SK-N-SH (cell line): ENCODE results near the gene DLG2. TPM values are rescaled to one million over a fixed set of nuclear protein-coding genes. Genes with fewer than 3 reads are reported as not detected.

Source experiments
- CTCF ChIA-PET: fragments of 300-600, 350-600 bp; formaldehyde crosslinking; extraction: SDS; loops from one replicate; lab custom pipeline; 2021; lab: Yijun Ruan, JAX
- POLR2A ChIA-PET: fragments of 350-600 bp; sonication (Branson Sonifier 250); formaldehyde crosslinking; extraction: SDS; loops from one replicate; lab custom pipeline; 2020; ENCODE audit warnings: antibody characterized with exemption, inconsistent platforms; lab: Yijun Ruan, JAX
- DNase-seq: peaks from one replicate; pipeline ENCODE4 v3.0.0; 2012
- H2AFZ ChIP-seq: fragments of 200-600 bp; sonication (generic); 2 replicates; pipeline ENCODE4 v1.8.1; 2016; ENCODE audit warnings: antibody characterized with exemption, mild to moderate bottlenecking, low read depth
- H3F3A ChIP-seq: fragments of 200-600 bp; sonication (generic); replicated peaks from 2 replicates; pipeline ENCODE3; 2016; ENCODE audit warnings: antibody characterized with exemption, mild to moderate bottlenecking; ENCODE audit not compliant: insufficient read depth
- H3K27ac ChIP-seq, 2 experiments: fragments of 200-500 bp in 1 of 2; fragments of 200-600 bp in 1 of 2; sonication (Bioruptor generic) in 1 of 2; sonication (generic), shearing (Covaris generic) in 1 of 2; 2 replicates each; pipeline versions ENCODE4 v1.5.1 to v1.6.1; 2014 to 2016; ENCODE audit warnings: low read depth in 2 of 2, inconsistent platforms in 1 of 2, low read length in 1 of 2, mild to moderate bottlenecking in 1 of 2, mixed read lengths in 1 of 2
- H3K27me3 ChIP-seq: fragments of 200-600 bp; sonication (generic), shearing (Covaris generic); 2 replicates; pipeline ENCODE4 v1.6.1; 2016; ENCODE audit warnings: mixed run types; ENCODE audit not compliant: insufficient read depth
- H3K36me3 ChIP-seq, 2 experiments: fragments of 200-500 bp in 1 of 2; fragments of 200-600 bp in 1 of 2; sonication (Bioruptor generic) in 1 of 2; sonication (generic) in 1 of 2; replicated peaks in 1 of 2; 2 replicates each; pipeline versions ENCODE3 to v1.5.1; 2014 to 2016; ENCODE audit warnings: low read length in 1 of 2, mild to moderate bottlenecking in 1 of 2; ENCODE audit not compliant: insufficient read depth in 2 of 2, control insufficient read depth in 1 of 2
- H3K4me1 ChIP-seq, 2 experiments: fragments of 200-500 bp in 1 of 2; fragments of 200-600 bp in 1 of 2; sonication (Bioruptor generic) in 1 of 2; sonication (generic), shearing (Covaris generic) in 1 of 2; 2 replicates each; pipeline versions ENCODE4 v1.5.1 to v1.6.1; 2014 to 2016; ENCODE audit warnings: low read depth in 1 of 2, low read length in 1 of 2, mixed run types in 1 of 2; ENCODE audit not compliant: insufficient read depth in 2 of 2, control insufficient read depth in 1 of 2
- H3K4me2 ChIP-seq: fragments of 200-600 bp; sonication (generic), shearing (Covaris generic); 2 replicates; pipeline ENCODE4 v1.6.1; 2017; ENCODE audit warnings: mixed run types
- H3K4me3 ChIP-seq, 2 experiments: fragments of 200-500 bp in 1 of 2; fragments of 200-600 bp in 1 of 2; sonication (Bioruptor generic) in 1 of 2; sonication (generic), shearing (Covaris generic) in 1 of 2; 2 replicates each; pipeline versions ENCODE4 v1.5.1 to v1.8.1; 2014 to 2016; ENCODE audit warnings: low read depth in 2 of 2, inconsistent platforms in 1 of 2, low read length in 1 of 2, mild to moderate bottlenecking in 1 of 2, mixed read lengths in 1 of 2, moderate library complexity in 1 of 2
- H3K79me2 ChIP-seq: fragments of 200-600 bp; sonication (generic); 2 replicates; pipeline ENCODE4 v1.8.1; 2017; ENCODE audit warnings: mild to moderate bottlenecking; ENCODE audit not compliant: insufficient read depth
- H3K9ac ChIP-seq: fragments of 200-600 bp; sonication (generic); 2 replicates; pipeline ENCODE4 v1.6.1; 2017; ENCODE audit warnings: mixed run types
- H3K9me2 ChIP-seq: fragments of 200-600 bp; sonication (generic); 2 replicates; pipeline ENCODE4 v1.6.1; 2017; ENCODE audit warnings: mixed run types
- H3K9me3 ChIP-seq: fragments of 200-600 bp; sonication (generic); 2 replicates; pipeline ENCODE4 v1.6.1; 2017; ENCODE audit warnings: mixed run types, mild to moderate bottlenecking, moderate library complexity
- H4K20me1 ChIP-seq: fragments of 200-600 bp; sonication (generic); 2 replicates; pipeline ENCODE4 v1.6.1; 2017; ENCODE audit warnings: mild to moderate bottlenecking, mixed run types; ENCODE audit not compliant: insufficient read depth
- EP300 ChIP-seq, 2 experiments: IDR thresholded peaks; 2 replicates each; pipeline versions ENCODE4 v1.4.0 to v1.6.1; 2012; ENCODE audit warnings: borderline replicate concordance in 1 of 2, low read depth in 1 of 2, low read length in 1 of 2
- EZH2phosphoT487 ChIP-seq: fragments of 200-600 bp; sonication (generic); IDR thresholded peaks from 2 replicates; pipeline ENCODE4 v1.6.1; 2017; ENCODE audit warnings: low read depth, mixed run types, mild to moderate bottlenecking, antibody characterized with exemption, moderate library complexity, borderline replicate concordance
- FOSL2 ChIP-seq: IDR thresholded peaks from 2 replicates; pipeline ENCODE4 v1.4.0; 2012; ENCODE audit warnings: low read depth, mild to moderate bottlenecking, moderate library complexity, borderline replicate concordance
- FOXJ3 ChIP-seq: sonication (generic); formaldehyde crosslinking; IDR thresholded peaks from 2 replicates; pipeline ENCODE4 v1.5.1; 2020; ENCODE audit warnings: mild to moderate bottlenecking, missing genetic modification reagents
- FOXM1 ChIP-seq: IDR thresholded peaks from 2 replicates; pipeline ENCODE4 v1.4.0; 2012; ENCODE audit warnings: low read depth, mild to moderate bottlenecking
- MEF2A ChIP-seq: IDR thresholded peaks from 2 replicates; pipeline ENCODE4 v1.4.0; 2012; ENCODE audit warnings: low read depth, borderline replicate concordance
- RCOR1 ChIP-seq: fragments of 150-350 bp; IDR thresholded peaks from 2 replicates; pipeline ENCODE4 v1.6.1; 2017; ENCODE audit warnings: antibody characterized with exemption, low read length
- RFX5 ChIP-seq: IDR thresholded peaks from 2 replicates; pipeline ENCODE4 v1.6.1; 2012; ENCODE audit warnings: mild to moderate bottlenecking, improper control_type of control experiment, low read length
- RXRA ChIP-seq: IDR thresholded peaks from 2 replicates; pipeline ENCODE4 v1.4.0; 2012; ENCODE audit warnings: low read depth, mild to moderate bottlenecking, borderline replicate concordance
- YY1 ChIP-seq: IDR thresholded peaks from 2 replicates; pipeline ENCODE4 v1.4.0; 2012; ENCODE audit warnings: low read depth, mild to moderate bottlenecking
- WGBS: methylation state at CpG from one replicate; pipeline ENCODE4 v1.1.6; 2017; ENCODE audit warnings: low lambda C conversion rate; 5-methylcytosine and 5-hydroxymethylcytosine counted together
- polyA plus RNA-seq, 3 experiments: library from polyadenylated mRNA; depleted of rRNA; stranded (reverse); fragments of >200 nt; gene quantifications; 2 replicates each; pipeline ENCODE4 v1.2.3, GENCODE V29; 2012
- TF ChIP-seq, protein P1 (sequence below): fragments of 200-600 bp; sonication (generic); IDR thresholded peaks from 2 replicates; pipeline ENCODE4 v1.6.1; 2017; ENCODE audit warnings: antibody characterized with exemption, mild to moderate bottlenecking, moderate library complexity
- TF ChIP-seq, protein P2 (sequence below): IDR thresholded peaks from 2 replicates; pipeline ENCODE4 v1.4.0; 2012; ENCODE audit warnings: low read depth, borderline replicate concordance
- TF ChIP-seq, protein P3 (sequence below): IDR thresholded peaks from 2 replicates; pipeline ENCODE4 v1.4.0; 2012; ENCODE audit warnings: low read depth, borderline replicate concordance

The DLG2 gene
- polyA plus RNA-seq, 1 of the 3 experiments (the other 2 are of a cell fraction) = 0.21 TPM

DNA sequence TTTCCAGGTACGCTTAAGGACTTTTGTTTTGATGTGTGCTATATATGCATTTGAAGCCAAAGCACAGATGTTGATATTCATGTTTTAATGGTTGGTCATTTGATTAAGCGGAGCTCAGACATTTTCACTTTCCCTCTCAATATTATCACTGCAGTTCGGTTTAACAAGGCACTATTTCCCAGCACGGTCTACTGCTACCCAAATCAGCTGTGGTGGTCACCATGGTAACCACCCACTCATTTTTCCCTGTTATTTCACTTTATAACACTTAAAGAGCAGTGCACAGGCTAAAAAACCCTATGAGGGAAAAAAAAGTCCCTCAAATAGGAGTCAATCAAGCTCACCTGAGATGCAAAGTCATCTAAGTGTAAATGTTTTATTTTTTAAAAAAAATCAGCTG lies 1901.4 kb downstream of the DLG2 start (continued):
- TF ChIP-seq, protein P1, sequence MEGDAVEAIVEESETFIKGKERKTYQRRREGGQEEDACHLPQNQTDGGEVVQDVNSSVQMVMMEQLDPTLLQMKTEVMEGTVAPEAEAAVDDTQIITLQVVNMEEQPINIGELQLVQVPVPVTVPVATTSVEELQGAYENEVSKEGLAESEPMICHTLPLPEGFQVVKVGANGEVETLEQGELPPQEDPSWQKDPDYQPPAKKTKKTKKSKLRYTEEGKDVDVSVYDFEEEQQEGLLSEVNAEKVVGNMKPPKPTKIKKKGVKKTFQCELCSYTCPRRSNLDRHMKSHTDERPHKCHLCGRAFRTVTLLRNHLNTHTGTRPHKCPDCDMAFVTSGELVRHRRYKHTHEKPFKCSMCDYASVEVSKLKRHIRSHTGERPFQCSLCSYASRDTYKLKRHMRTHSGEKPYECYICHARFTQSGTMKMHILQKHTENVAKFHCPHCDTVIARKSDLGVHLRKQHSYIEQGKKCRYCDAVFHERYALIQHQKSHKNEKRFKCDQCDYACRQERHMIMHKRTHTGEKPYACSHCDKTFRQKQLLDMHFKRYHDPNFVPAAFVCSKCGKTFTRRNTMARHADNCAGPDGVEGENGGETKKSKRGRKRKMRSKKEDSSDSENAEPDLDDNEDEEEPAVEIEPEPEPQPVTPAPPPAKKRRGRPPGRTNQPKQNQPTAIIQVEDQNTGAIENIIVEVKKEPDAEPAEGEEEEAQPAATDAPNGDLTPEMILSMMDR = no peak
- no peak for TF ChIP-seq FOSL2
- no peak for TF ChIP-seq RXRA
- no peak for TF ChIP-seq EZH2phosphoT487
- TF ChIP-seq EP300 (IDR thresholded peaks at IDR 0.05; ENCODE audit: borderline replicate concordance in 1 of 2, low read depth in 1 of 2, low read length in 1 of 2) = no peak
- TF ChIP-seq MEF2A = no peak
- TF ChIP-seq FOXJ3 (CRISPR knock-in tag) = no peak
- TF ChIP-seq, all 33 proteins: peak for 0

DNA sequence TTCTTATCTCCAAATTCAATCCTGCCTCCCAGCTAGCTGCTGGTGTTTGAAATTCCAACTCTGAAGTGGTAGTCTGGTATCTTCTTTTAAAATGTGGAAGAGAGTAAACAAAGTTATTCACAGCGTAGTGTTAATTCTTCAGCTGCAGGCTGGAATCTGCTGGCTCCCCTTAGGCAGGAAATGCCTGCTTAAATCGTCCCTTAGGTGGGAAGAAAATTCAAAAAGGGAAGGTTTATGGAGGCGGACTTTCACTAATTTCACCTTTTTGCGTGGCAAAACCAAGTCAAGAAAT lies 1901.9 kb downstream of the DLG2 start:
- CTCF ChIA-PET = interaction anchor here (0.8 to 4.4 kb wide), 5 partner anchors 87 to 475 kb away, joined by 3 to 30 read pairs (median 3); no protein-coding TSS in a partner anchor
- TF ChIP-seq FOXM1 = no peak
- no peak for TF ChIP-seq YY1
- TF ChIP-seq, protein P2, sequence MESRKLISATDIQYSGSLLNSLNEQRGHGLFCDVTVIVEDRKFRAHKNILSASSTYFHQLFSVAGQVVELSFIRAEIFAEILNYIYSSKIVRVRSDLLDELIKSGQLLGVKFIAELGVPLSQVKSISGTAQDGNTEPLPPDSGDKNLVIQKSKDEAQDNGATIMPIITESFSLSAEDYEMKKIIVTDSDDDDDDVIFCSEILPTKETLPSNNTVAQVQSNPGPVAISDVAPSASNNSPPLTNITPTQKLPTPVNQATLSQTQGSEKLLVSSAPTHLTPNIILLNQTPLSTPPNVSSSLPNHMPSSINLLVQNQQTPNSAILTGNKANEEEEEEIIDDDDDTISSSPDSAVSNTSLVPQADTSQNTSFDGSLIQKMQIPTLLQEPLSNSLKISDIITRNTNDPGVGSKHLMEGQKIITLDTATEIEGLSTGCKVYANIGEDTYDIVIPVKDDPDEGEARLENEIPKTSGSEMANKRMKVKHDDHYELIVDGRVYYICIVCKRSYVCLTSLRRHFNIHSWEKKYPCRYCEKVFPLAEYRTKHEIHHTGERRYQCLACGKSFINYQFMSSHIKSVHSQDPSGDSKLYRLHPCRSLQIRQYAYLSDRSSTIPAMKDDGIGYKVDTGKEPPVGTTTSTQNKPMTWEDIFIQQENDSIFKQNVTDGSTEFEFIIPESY = no peak
- TF ChIP-seq RFX5 = no peak
- TF ChIP-seq FOSL2 = no peak
- TF ChIP-seq, protein P3, sequence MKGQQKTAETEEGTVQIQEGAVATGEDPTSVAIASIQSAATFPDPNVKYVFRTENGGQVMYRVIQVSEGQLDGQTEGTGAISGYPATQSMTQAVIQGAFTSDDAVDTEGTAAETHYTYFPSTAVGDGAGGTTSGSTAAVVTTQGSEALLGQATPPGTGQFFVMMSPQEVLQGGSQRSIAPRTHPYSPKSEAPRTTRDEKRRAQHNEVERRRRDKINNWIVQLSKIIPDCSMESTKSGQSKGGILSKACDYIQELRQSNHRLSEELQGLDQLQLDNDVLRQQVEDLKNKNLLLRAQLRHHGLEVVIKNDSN = no peak
- no peak for TF ChIP-seq RCOR1
- TF ChIP-seq, all 33 proteins: peak for 0
- WGBS = 54% methylated on average over 4 of the region's 4 CpGs

More for the DNA sequence above, 1901.9 kb downstream of the DLG2 start:
- Histone ChIP-seq H3K27me3 (no peaks in the 10 kb centered on the region), H3K4me1 (peaks cover 13 to 34% of the 10 kb centered on the region in 2 experiments; a peak in 3 of 4 replicates), H3F3A (no peaks in the 10 kb centered on the region), H4K20me1 (no peaks in the 10 kb centered on the region), H3K4me3 (no peak overlapping the region), H3K9me2 (no peaks in the 10 kb centered on the region), H2AFZ (no peak overlapping the region), H3K27ac (no peak overlapping the region), H3K36me3 (no peaks in the 10 kb centered on the region), H3K79me2 (no peaks in the 10 kb centered on the region), H3K4me2 (no peak overlapping the region), H3K9ac (no peak overlapping the region), H3K9me3 (no peaks in the 10 kb centered on the region)
- DNase-seq = no peak
- POLR2A ChIA-PET = no interaction called here
